Epithelial cell of proximal tubule (primary cell): ENCODE data around the gene CYP2E1. TPM values are rescaled to one million over a fixed set of nuclear protein-coding genes. Genes with fewer than 3 reads are reported as not detected.
A peak's percentile ranks its signal among the peaks of the same experiment; 100 is the strongest.
"Not testable (repeated sequence)": the region's sequence is repeated elsewhere in the genome, so short reads cannot be mapped to it uniquely, and the experiment has no call there.

Experiments used
- DNase-seq: peaks from one replicate; pipeline ENCODE4 v3.0.0-alpha.2; 2011; ENCODE audit warnings: low read depth
- H3K4me3 ChIP-seq: 2 replicates; pipeline ENCODE4 v1.5.1; 2011; ENCODE audit warnings: low read depth, mild to moderate bottlenecking, low read length
- CTCF ChIP-seq: conservative IDR thresholded peaks from 2 replicates; pipeline ENCODE4 v1.5.1; 2012; ENCODE audit warnings: low read depth, mild to moderate bottlenecking, low read length
- total RNA-seq: library from RNA; depleted of rRNA; stranded (reverse); fragments of >200 nt; gene quantifications from 2 replicates; pipeline ENCODE4 v1.2.3, GENCODE V29; 2015

The CYP2E1 gene
- total RNA-seq, 1 donor from 2014 or later, result 0.17 TPM

- DNase-seq, result no peak
- no peak overlapping the region for H3K4me3 ChIP-seq
- no peak for TF ChIP-seq CTCF
Measured at GRCh38 chr10:133489816-133490588, 37.2 kb upstream of the CYP2E1 start.

GRCh38 chr10:133493562-133493961, 33.6 kb upstream of the CYP2E1 start:
- H3K4me3 ChIP-seq, DNase-seq: not testable (repeated sequence)

GRCh38 chr10:133497363-133497762, 29.8 kb upstream of the CYP2E1 start:
- DNase-seq, H3K4me3 ChIP-seq: not testable (repeated sequence)
- peak; percentile 35 for TF ChIP-seq CTCF

GRCh38 chr10:133499176-133499575, 28.0 kb upstream of the CYP2E1 start:
- DNase-seq, result not testable (repeated sequence)

GRCh38 chr10:133500897-133501296, 26.3 kb upstream of the CYP2E1 start:
- not testable (repeated sequence) for H3K4me3 ChIP-seq

More at GRCh38 chr10:133499176-133499575, 28.0 kb upstream of the CYP2E1 start:
- H3K4me3 ChIP-seq, result not testable (repeated sequence)

GRCh38 chr10:133509700-133510099, 17.5 kb upstream of the CYP2E1 start:
- no peak for TF ChIP-seq CTCF
- DNase-seq, result no peak
- no peak overlapping the region for H3K4me3 ChIP-seq

More at GRCh38 chr10:133500897-133501296, 26.3 kb upstream of the CYP2E1 start:
- not testable (repeated sequence) for DNase-seq

GRCh38 chr10:133511408-133511807, 15.8 kb upstream of the CYP2E1 start:
- no peak overlapping the region for H3K4me3 ChIP-seq
- TF ChIP-seq CTCF, result no peak
- DNase-seq, result no peak

- H3K4me3 ChIP-seq, result no peak overlapping the region
- DNase-seq, result no peak
- no peak for TF ChIP-seq CTCF
Measured at GRCh38 chr10:133511907-133512528, 15.1 kb upstream of the CYP2E1 start.
